Right renal cortex interstitium (tissue), 3 donors: ENCODE measurements around the gene RPS6KA6. TPM values are rescaled to one million over a fixed set of nuclear protein-coding genes. Genes with fewer than 3 reads are reported as not detected.

ENCODE experiments used
- DNase-seq, 3 donors: peaks; one replicate each; pipeline ENCODE4 v3.0.0-alpha.2; 2013; ENCODE audit warnings: low read depth in 3 of 3, low spot score in 2 of 3
- polyA plus RNA-seq, 3 donors: library from polyadenylated mRNA; unstranded; fragments of 120-200 nt; gene quantifications; one replicate each; pipeline ENCODE4 v1.2.1, GENCODE V29; 2013; ENCODE audit not compliant: insufficient read length in 3 of 3

The RPS6KA6 gene
- polyA plus RNA-seq, 3 donors, result 18.6 to 22.8 (median 20.0) TPM

DNA sequence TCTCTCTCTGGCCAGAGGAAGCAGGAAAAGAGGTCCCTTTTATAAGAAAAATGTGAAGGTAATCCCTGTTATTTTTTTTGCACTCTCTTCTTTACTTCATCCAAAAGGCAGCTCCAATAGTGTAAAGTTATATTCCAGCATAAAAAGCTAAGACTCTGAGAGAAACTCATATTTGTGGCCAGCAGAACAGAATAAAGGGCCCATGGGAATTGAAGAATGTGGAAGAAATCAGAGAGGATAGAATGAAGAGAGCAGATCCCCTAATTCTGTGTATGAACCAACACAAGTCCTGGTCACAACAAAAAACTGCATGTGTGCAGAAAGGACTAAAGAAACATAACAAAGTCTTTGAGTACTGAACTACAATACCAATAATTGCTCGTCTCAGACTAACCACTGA is 22.3 kb downstream of the RPS6KA6 start:
- no peak for DNase-seq

- DNase-seq, result no peak
Observed at GRCh38 chrX:84162401-84162800, 25.6 kb downstream of the RPS6KA6 start.

GRCh38 chrX:84161641-84162040 is 26.4 kb downstream of the RPS6KA6 start:
- no peak for DNase-seq

GRCh38 chrX:84160736-84161135 is 27.3 kb downstream of the RPS6KA6 start:
- no peak for DNase-seq

- DNase-seq, result no peak
Observed at GRCh38 chrX:84156821-84157220, 31.2 kb downstream of the RPS6KA6 start.

DNA sequence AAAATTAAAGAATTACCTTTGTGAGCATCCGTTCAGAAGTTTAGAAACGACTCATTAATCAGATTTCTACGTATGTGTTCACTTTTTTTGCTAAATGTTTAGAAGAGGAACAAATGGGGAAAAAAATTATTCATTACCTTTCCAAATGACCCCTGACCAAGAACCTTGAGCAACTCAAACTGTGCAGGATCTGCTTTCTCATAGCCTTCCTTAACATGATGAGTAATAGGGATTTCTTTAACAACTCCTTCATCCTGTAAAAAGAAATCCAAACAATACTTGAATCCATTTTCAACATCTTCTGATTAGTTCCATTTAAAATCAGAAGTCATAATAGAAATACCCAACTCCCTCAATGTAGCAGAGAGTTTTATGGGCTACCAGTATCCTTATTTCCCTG is 32.1 kb downstream of the RPS6KA6 start:
- no peak for DNase-seq

DNA sequence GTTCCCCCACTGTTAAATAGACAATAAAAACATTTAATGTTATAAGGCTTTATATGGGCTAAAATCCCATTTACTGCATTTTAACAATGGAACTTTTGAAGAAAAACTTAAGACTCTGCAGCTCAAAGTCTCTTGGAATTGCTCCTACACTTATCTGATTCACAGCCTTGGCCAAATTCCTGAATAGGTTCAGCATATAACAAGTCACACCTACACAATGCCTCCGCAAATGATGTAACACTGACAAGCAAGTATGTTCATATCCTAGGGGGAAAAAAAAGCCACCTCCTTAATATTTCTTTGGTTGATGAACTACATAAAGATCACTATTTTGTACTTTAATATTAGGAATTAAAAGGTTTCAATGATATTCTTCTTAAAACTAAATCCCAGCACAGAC is 34.5 kb downstream of the RPS6KA6 start:
- no peak for DNase-seq

GRCh38 chrX:84144991-84145390 is 43.0 kb downstream of the RPS6KA6 start:
- DNase-seq, result no peak

GRCh38 chrX:84144281-84144680 is 43.7 kb downstream of the RPS6KA6 start:
- DNase-seq, result no peak

GRCh38 chrX:84133023-84133422 is 55.0 kb downstream of the RPS6KA6 start:
- no peak for DNase-seq

DNA sequence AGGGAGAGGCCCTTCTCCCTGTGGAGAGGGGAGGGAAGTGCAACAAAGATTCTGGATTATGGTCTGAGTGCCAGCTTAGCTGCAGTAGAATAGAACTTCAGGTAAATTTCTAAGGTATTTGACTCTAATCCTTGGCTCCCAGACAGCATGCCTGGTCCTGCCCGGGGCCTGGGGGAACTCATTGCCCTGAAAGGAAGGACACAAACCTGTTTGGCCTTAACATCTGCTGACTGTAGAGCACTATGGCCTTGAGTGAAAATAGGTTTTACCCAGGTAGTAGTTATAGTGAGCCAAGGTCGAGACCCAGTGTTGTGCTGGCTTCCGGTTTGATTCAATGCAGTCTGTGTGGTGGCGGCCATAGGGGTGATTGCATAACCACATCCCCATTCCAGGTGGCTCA is 64.4 kb downstream of the RPS6KA6 start:
- DNase-seq, result no peak

- DNase-seq, result no peak
Observed at GRCh38 chrX:84118769-84119168, 69.2 kb downstream of the RPS6KA6 start.

- DNase-seq, result no peak
Observed at GRCh38 chrX:84118315-84118714, 69.7 kb downstream of the RPS6KA6 start.

- DNase-seq, result no peak
Observed at GRCh38 chrX:84108584-84108983, 79.4 kb downstream of the RPS6KA6 start.

- DNase-seq, result no peak
Observed at GRCh38 chrX:84099120-84099519, 88.9 kb downstream of the RPS6KA6 start.

- peak in 1 of 3 donors; percentile 3 for DNase-seq
Observed at GRCh38 chrX:84079479-84080197, 108.4 kb downstream of the RPS6KA6 start.

- DNase-seq, result no peak
Observed at GRCh38 chrX:84078991-84079390, 109.0 kb downstream of the RPS6KA6 start.

DNA sequence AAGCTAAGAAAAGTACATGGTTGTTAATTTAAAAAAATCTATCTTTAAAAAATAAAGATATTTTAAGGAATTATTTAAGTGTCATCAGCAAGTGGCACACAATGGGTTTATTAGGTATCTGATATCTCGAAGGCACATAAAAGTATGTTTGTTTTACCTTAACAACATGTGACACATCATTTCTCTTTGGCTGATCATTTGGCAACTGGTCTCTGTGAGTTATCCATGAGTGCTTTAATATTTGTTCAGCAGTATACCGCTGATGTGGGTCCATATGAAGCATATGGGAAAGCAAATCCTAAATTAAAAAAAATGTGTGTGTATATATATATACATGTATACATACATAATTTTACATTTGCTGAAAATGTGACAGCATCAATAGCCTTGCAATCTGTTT is 123.2 kb downstream of the RPS6KA6 start:
- no peak for DNase-seq

DNA sequence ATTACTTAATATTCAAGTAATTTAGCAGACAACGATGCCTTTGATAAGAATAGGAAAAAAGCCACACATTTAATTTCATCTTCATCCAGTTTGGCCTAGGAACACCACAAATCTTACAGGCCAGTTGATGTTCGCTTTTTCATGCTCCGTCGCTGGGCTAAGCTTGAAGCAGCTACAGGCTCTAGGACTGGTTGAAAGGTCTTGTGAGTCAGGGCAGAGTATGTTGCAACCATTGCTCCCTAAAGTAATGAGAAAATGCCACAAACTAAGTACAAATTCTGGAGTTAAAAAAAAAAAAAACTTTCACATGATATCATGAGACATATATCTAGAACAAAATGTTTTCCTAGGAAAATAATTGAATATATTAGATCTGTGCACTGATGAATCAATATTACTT is 123.8 kb downstream of the RPS6KA6 start:
- no peak for DNase-seq

DNA sequence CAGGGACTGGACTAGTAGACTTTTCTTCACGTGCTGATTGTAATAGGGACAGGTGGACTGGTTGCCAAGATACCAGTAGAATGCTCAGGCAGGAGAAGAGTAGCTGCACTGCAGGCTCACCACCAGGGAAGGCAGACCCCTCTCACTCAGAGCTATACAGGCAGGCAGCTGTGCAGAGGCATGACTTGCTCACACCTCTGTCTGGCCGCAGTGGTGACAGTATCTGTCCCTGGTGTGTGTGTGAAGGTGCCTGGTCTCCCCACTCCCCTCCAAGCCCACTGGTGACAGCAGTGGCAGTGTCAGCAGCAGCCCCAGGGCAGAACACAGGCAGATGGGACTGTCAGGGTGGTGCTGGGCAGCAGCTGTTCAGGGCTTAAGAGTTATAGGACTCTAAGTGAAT is 140.7 kb downstream of the RPS6KA6 start:
- DNase-seq, result no peak

DNA sequence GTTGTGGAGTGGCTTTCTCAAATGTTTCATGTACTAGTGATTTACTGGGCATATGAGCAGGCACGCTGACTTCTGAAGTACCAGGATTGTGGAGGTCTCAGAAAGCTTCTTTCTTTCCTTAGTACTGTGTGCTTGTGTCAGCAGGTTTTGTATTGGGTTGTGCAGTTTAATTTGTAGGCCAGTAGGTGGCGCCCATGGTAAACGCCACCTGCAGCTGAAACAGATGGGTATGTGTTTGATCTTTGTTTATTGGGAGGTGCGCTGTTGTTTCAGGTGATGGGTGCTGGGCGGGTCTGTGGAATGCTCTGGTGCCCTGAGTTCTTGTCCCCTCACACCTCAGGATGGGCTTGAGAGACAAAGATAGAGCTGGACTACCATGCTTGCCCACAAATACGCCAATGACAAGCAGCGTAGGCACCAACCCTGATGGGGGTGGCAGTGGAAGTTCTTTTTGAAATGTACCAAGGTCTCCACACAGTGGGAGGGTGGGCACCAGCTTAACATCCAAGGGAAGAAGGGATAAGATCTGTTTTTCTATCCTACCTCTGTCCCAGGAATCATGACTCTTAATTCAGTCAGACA is 141.5 kb downstream of the RPS6KA6 start:
- DNase-seq, result no peak

DNA sequence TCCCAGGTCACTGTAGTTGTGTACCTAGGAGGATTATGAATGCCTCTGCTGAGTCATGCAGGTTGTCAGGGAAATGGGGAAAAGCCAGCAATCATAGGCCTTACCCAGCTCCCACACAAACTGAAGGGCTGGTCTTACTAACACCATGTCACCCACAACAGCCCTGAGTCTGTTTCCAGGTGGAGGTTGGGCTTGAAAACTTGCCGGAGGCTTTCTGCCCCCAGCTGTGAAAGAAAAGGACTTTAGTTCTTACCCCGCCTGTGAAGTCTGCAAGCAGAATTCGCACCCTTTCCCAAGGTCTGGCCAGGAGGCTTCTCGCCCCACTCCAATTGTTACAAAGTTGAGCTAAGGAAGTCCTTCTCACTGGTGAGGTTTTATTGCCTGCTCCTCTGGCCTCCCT is 143.9 kb downstream of the RPS6KA6 start:
- no peak for DNase-seq
